GM18873 (cell line): ENCODE results near the gene IFT57.

Experiments
- ATAC-seq: cut with Tn5 transposase; IDR thresholded peaks from one replicate; pipeline ENCODE4 v1.9.1; 2021; ENCODE audit warnings: mild to moderate bottlenecking, moderate library complexity, moderate number of reproducible peaks; ENCODE audit not compliant: unreplicated experiment, low FRiP score

IFT57 gene

GRCh38 chr3:108221393-108221792, 831 bp downstream of the IFT57 start:
- ATAC-seq: no peak

DNA sequence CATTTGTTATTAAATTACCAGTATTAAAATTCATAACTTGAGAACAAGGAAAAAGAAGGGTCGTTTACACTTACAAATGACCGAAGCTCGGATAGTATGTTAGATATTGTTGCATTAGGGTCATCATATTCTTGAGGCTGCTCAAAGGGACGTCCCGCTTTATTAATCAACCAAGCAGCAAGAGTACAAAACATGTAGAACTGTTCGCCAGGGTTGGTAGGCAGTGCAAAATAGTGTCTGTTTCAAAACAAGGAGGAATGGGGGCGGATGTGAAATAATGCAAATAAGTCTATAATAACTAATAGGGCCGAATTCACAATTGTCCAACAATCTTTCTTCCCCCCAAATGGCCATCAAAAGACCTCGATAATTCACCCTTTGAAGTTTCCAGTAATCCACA, 2.9 kb downstream of the IFT57 start:
- no peak for ATAC-seq

DNA sequence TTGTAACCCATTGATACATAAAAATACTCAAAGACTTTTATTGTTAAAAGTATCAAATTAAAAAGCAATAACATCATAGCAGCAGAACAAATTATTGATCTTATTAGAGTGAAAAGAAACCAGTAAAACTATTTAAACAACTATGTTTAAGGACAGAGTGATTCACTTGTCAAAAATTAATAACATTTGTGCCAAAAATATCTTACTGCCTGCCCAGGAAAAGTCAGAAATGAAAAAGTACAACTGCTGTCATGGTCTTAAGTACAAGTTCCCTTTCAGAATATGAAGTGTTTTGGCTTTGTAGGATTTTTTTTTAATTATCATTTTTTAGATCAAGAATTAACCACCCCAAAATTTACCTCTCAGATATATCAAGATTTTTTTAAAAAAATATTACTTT, 3.4 kb downstream of the IFT57 start:
- ATAC-seq: no peak

- no peak for ATAC-seq
Measured at GRCh38 chr3:108215871-108216270, 6.4 kb downstream of the IFT57 start.

- no peak for ATAC-seq
Measured at GRCh38 chr3:108209579-108209978, 12.6 kb downstream of the IFT57 start.

GRCh38 chr3:108208831-108209230, 13.4 kb downstream of the IFT57 start:
- peak; percentile 88 for ATAC-seq

- no peak for ATAC-seq
Measured at GRCh38 chr3:108202834-108203233, 19.4 kb downstream of the IFT57 start.

- ATAC-seq: peak; percentile 74
Measured at GRCh38 chr3:108202080-108202479, 20.1 kb downstream of the IFT57 start.

GRCh38 chr3:108201258-108201657, 21.0 kb downstream of the IFT57 start:
- no peak for ATAC-seq

GRCh38 chr3:108200578-108200977, 21.6 kb downstream of the IFT57 start:
- ATAC-seq: no peak

DNA sequence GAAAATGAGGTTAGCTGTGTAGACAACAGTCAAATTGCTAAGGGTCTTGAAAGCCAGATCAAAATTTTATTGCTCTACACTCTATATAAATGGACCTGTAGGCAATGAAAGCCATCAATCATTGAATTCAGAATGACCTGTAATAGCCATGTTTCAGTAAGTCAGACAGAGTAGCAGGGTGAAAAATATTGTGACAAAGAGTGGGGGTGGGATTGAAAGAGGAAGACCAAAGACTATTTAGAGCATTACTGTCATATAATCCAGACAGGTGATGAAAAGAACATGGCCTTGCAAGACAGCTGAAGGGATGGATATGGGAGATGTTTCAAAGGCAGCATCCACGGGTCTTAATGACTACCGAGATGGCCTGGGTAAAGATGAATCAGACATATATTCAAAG, 22.2 kb downstream of the IFT57 start:
- no peak for ATAC-seq

- ATAC-seq: no peak
Measured at GRCh38 chr3:108191394-108191793, 30.8 kb downstream of the IFT57 start.

DNA sequence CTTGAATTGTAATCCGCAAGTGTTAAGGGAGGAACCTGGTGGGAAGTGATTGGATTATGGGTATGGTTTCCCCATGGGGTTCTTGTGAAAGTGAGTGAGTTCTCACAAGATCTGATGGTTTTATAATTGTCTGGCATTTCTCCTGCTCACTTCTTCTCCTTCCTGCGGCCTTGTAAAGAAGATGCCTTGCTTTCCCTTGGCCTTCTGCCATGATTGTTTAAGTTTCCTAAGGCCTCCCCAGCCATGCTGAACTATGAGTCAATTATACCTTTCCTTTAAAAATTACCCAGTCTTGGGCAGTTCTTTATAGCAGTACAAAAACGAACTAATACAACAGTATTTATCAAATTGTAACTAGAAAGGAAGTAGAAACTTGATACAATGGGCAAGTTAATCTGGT, 31.9 kb downstream of the IFT57 start:
- ATAC-seq: no peak

GRCh38 chr3:108189440-108189839, 32.8 kb downstream of the IFT57 start:
- no peak for ATAC-seq

DNA sequence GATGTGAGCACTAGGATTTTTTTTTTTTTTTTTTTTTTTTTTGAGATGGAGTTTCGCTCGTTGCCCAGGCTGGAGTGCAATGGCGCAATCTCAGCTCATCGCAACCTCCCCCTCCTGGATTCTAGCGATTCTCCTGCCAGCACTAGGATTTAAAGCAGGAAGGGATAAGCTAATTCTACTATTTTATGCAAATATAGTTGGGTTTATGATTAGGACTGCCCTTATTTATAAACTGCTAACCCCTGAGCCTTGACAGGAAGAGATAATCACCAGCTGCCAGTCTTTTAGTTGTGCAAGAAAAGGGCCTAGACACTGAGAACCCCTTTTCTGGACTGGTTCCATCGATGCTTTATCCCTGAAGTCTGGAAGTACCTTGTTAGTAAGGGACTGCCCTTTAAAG, 36.7 kb downstream of the IFT57 start:
- ATAC-seq: no peak

DNA sequence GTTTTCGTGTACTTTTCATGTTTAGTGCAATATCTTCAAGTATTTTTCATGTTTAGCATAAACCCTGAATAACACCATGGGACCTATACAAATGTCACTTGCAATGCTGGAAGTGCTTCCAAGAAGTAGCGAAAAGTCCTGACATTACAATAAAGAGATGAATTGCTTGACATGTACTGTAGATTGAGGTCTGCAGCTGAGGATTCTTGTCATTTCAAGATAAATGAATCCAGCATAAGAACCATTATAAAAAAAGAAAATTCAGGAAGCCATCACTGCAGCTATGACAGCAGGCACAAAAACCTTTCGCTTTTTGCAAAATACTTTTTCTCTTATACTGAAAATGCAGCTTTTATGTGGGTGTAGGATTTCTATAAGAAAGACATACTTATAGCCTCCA, 37.4 kb downstream of the IFT57 start:
- ATAC-seq: no peak

DNA sequence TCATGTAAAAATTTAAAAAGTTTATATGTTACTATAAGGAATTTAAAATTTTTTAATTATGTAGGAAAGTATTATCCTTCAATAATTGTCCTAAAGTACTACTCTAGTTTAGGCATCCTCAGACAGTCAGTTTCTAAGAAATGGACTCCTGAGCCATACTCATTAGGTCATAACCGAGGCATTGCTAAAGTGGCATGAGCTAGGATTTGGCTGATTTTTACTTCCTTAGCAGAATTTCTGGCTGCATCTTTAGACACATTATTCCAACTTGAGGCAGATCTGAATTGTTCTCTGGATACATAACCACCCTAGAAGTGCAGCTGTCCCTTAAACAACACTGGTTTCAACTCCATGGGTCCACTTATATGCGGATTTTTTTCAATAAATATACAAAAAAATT, 38.3 kb downstream of the IFT57 start:
- ATAC-seq: no peak

GRCh38 chr3:108183181-108183580, 39.0 kb downstream of the IFT57 start:
- no peak for ATAC-seq

- no peak for ATAC-seq
Measured at GRCh38 chr3:108182339-108182738, 39.9 kb downstream of the IFT57 start.

GRCh38 chr3:108181172-108181571, 41.1 kb downstream of the IFT57 start:
- no peak for ATAC-seq

- ATAC-seq: no peak
Measured at GRCh38 chr3:108180194-108180593, 42.0 kb downstream of the IFT57 start.

DNA sequence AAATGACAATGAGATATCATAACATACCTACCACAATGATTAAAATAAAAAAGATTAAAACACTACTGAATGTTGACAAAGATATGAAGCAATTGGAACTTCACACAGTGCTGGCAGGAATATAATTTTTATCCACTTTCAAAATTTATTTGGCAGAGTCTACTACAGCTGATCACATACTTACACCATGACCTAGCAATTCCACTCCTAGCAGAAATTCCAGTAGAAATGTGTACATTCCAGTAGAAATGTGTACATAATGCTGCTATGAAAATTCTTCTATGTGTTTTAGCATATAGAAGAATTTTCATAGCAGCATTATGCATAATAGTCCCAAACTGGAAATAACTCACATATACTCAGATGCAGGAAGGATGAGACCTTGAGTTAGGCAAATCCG, 43.5 kb downstream of the IFT57 start:
- no peak for ATAC-seq

DNA sequence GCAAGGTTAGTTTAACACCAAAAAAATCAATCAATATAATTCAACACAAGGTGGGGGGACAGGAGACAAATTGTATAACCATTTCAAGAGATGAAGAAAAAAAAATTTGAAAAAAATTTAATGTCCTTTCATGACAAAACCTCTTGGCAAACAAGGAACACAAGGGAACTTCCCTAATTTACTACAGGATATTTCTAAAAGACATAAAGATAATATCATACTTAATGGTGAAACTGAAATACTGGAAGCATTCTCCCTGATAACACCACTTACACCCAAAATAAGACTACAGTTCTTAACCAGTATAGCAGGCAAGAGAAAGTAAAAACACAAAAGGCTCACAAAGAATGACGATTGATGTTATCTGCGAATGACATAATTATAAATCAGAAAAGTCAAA, 44.7 kb downstream of the IFT57 start:
- no peak for ATAC-seq
